Islet precursor cell (in vitro differentiated cells): ENCODE data around the gene HPCAL1.

ENCODE experiments used
- DNase-seq: peaks from one replicate; pipeline ENCODE4 v3.0.0-alpha.2; 2018

HPCAL1 gene

DNA sequence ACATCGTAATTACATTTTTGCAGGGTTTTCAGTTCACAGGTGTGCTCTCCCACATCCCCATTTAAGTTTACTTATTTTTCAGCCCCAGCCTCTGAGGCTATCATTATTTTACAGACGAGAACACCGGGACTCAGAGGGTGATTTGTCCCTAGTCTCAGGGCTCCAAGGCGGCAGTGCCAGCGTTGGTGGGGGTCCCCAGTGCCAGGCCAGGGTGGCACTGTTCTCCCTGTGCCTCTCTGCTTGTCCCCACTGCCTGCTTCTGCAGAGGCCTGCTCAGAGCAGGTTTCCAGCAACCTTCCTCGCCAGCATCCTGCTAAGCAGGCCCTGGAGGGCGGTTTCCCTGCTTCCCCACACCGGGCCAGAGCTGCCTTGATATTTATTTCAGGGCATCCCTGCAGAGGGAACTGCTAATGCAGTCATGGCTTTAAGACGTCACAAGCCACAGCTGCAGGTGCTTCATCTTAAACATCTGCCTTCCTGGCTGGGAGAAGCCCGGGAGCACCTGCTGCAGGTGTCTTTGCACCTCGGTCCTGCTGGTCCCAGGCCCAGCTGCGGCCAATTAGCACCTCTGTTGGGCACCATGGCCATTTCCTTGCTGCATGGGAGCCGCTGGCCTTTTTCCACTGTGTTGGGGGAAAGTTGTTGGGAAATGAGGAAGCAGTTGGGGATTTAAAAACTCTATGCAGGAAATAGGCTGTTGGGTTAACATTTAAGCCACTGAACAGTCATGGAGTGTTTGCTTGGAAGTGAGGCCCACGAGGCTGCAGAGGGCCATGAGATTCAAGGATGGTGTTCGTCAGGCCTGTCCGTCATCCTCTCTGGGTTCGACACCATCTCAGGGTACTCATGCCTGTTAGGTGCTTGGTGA lies 22.8 kb downstream of the HPCAL1 start:
- DNase-seq = peak; percentile 49

DNA sequence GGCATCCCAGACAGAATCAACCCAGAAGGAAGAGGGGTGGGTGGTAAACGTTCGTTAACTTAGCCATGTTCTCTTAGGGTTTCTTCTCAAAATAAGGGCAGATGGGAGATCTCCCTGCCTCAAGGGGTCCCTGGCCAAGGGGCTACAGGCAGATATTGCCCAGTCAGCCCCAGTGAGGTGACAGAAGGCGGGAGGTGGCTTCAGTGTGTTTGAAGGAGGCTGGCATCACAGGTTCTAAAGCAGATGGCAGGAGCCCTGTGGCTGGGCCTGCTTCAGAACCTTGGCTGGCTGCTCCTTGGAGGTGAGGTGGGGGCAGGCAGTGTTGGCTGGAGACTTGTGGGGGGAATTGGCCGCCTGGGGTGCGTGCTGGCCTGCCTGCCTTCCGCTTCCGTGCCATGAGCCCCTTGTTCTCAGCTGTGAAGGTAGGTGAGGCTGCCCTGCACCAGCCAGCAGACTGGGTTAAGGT lies 23.5 kb downstream of the HPCAL1 start:
- peak; percentile 52 for DNase-seq

GRCh38 chr2:10326707-10327594 lies 24.2 kb downstream of the HPCAL1 start:
- DNase-seq = peak; percentile 40

DNA sequence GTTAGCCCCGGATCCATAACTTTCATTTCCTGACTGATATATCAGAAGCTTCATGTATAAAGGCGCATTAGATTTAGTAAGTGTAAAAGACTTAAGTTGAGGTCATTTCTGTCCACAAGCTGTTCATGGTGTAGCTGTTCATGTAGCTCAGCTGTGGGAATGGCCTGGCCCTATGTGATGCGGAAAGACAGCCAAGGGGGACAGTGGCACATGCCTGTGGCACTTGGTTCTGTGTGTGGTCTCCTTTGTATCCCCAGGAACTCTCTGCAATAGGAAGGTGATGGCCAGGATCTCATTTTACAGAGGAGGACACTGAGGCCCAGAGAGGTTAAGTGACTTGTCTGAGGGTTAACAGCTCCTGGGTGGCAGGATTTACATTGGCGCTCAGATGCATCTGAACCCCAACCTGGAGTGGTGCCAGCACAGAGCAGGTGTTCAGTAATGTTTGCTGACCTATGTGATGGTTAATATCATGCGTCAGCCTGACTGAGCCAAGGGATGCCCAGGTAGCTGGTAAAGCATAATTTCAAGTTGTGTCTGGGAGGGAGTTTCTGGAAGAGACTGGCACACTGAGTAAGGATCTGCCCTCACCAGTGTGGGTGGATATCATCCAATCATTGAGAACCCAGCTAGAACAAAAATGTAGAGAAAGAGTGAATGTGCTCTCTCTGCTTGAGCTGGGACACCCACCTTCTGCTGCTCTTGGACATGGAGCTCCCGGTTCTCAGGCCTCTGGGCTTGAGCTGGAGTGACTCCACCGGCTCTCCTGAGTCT lies 25.4 kb downstream of the HPCAL1 start:
- DNase-seq = peak; percentile 60

- no peak for DNase-seq
Measured at GRCh38 chr2:10328670-10329579, 26.2 kb downstream of the HPCAL1 start.

- peak; percentile 53 for DNase-seq
Measured at GRCh38 chr2:10329580-10329879, 26.8 kb downstream of the HPCAL1 start.

DNA sequence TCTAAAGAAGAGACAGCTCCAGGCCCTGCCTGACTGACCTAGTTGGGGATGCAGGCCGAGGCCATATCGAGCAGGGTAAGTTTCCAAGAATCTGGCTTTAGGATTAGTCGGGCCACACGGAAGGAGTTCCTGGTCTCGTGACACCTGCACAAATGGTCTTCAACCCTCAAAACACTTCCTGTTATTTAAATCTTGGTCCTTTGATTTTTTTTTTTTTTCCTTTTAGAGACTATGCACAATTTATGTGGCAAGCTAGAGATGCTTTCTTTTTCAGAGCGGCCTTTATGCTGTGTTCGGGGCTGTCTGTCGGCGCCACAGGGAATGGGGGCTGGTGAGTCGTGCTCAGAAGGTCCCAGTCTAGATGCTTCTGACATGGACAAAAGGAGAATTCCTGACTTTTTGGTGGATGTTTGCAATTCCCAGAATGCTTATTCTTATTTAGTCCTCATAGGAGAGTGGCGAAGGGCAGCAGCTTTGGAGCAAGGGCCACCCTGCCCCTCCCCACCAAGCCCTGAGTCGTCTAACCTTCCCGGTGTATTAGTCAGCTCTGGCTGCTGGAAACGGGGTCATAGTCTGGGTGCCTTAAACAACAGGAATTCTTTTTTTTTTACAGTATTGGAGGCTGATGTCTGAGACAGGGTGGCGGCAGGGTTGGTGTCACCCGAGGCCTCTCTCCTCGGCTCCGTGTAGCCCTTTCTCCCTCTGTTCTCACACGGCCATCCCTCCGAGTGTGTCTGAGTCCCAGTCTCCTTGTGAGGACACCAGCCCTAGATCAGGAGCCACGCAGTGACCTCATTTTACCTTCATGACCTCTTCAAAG lies 27.4 kb downstream of the HPCAL1 start:
- peak; percentile 91 for DNase-seq

DNA sequence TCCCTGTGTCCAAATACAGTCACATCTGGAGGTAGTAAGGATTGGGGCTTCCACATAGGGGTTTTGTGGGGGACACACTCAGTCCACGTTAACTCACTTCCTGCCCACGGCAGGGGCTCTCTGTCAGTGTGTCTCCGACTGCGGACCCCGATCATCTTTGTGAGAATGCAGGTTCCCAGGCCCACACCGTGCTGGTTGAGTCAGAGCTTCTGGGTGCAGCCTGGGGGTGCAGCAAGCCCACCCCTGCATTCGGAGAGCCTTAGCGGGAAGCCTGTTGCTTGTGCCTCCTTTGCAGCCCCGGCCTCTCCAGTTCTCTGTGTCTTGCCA lies 28.0 kb downstream of the HPCAL1 start:
- DNase-seq = no peak

- peak; percentile 82 for DNase-seq
Measured at GRCh38 chr2:10331027-10331701, 28.5 kb downstream of the HPCAL1 start.

DNA sequence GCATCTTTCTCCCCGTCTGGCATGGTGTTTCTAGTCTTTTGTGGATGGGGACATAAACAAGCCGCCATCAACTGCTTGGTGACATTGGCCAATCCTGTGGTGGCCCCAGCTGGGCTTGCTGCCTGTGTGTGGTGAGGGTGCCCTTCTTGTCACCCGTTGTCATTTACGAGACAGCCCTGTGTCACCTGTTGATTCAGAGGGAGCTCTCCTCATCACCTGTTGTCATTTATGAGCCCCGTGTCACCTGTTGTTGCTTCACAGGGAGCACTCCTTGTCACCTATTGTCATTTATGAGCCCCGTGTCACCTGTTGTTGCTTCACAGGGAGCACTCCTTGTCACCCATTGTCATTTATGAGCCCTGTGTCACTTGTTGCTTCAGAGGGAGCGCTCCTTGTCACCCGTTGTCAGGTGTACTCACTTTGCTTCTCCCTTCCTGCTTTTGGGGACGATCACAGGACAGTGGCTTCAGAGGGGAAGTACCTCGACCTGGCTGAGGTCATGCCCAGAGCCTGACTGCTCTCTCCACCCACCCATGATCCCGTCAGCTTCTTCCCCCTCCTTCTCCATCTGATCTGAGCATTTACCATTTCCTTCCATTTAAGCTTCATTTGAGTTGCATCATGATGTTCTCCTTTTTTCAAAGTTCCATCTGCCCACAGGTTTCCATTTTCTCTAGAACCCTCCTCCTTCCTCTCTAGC lies 29.1 kb downstream of the HPCAL1 start:
- DNase-seq = peak; percentile 50

DNA sequence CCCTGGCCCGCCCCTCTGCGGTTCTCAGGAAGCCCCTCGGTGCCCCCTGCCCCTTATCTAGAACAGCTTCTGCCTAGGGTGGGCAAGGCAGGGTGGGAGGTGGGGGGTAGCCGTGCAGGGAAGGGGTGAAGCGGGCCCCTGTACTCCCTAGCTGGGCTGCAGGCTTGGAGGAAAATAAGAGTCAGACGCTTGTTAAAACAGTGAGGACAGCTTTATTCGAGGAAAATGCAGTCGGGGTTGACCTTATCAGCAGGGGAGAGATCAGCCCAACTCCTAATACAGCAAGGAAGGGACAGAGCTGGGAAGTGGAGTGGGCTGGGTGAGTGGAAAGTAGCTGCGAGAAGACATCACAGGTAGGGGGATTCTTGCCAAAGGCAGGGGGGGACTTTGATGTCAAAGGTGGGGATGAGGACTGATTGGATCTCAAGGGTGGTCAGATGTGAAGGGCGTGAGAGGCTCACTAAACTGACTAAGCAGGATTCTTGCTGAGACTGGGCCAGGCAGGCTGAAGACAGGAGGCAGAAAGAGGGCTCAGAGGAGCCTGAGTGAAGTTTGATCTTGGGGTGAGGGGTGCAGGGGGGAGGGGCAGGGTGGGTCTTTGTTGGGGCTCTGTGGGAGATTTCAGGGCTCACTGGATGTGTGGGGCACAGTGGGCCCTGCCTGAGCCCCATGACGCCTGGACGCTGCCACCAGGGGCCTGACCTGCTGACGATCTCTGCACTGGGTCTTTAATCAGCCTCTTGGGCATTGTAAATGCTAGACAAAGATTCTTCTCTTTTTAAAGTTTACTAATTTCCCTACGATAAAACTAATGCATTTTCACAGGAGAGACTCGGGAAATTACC lies 29.9 kb downstream of the HPCAL1 start:
- peak; percentile 63 for DNase-seq

DNA sequence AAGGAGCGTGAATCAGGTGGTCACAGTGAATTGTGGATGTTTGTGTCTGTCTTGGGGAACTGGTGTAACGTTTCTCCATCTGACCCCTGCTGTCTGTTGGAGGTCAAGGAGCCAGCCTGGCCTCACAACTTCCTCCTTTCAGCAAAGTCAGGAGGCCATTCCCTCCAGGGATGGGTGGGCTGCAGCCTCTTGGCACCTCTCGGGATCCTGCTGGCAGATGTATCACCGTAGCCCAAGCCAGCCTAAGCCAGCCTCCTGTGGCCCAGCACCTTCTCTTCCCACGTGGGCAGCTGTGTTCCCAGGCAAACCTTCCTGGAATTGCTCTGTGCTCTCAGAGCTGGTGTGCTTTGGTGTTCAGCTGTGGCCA lies 30.5 kb downstream of the HPCAL1 start:
- DNase-seq = peak; percentile 53

GRCh38 chr2:10333966-10334365 lies 31.3 kb downstream of the HPCAL1 start:
- DNase-seq = no peak

DNA sequence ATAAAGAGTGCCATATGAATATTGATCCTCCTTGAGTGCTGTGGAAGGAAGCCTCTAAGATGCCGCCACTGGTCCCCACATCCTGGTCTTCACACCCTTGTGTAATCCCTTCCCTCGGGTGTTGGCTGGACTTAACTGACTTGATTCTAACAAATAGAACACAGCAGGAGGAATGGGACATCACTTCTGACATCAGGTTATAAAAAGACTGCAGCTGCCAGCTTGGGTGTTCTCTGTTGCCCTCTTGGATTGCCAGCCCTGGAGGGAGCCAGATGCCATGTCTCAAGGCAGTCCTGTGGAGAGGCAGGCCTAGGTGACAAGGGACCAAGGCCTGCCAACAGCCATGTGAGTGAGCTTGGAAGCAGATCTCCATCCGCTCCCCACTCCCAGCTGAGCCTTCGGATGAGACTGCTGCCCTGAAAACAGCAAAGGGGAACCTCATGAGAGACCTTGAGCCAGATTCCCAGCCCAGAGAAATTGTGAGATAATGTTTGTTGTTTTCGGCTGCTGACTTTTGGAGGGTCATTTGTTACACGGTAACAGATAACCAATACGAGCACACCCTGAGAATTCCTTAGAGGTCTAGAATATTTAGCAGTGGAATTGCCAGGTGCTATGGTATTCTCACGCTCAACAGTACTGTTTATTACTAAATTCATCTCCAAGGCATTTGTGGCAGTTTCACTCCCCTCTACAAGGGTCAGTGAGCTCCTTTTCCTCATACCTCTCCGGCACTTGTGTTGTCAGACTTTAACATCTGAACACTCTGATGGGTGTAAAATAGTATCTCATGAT lies 32.5 kb downstream of the HPCAL1 start:
- DNase-seq = no peak

GRCh38 chr2:10336283-10336682 lies 33.6 kb downstream of the HPCAL1 start:
- DNase-seq = no peak

- no peak for DNase-seq
Measured at GRCh38 chr2:10337449-10338269, 35.0 kb downstream of the HPCAL1 start.
